ENCODE measurements around the gene NAA80.

NAA80 gene

DNA sequence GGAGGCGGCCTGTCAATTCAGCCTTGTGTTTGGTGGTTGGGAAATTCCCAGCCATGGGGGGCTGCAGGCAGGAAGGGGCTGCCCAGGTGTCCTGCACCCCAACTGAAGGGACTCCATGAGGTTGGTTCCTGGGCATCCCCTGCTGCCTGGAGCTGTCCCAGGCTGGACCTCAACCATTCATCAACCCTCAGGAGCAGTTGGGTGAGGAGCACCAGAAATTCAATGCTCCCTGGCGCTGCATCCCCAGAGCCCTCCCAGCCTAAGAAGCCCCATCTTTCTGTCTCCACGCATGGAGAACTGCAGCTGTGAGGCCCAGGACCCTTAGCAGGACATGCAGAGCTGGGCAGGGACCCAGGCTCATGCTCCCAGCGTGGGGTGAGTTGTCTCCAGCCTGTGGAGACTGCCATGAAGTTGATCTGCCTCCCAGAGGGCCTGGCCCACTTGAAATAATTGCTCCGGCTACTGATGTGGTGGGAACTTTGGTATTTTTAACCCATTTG, 38.2 kb downstream of the NAA80 start:
- peak overlapping the region; percentile 93 for H3K27ac ChIP-seq
- TF ChIP-seq, protein P1, sequence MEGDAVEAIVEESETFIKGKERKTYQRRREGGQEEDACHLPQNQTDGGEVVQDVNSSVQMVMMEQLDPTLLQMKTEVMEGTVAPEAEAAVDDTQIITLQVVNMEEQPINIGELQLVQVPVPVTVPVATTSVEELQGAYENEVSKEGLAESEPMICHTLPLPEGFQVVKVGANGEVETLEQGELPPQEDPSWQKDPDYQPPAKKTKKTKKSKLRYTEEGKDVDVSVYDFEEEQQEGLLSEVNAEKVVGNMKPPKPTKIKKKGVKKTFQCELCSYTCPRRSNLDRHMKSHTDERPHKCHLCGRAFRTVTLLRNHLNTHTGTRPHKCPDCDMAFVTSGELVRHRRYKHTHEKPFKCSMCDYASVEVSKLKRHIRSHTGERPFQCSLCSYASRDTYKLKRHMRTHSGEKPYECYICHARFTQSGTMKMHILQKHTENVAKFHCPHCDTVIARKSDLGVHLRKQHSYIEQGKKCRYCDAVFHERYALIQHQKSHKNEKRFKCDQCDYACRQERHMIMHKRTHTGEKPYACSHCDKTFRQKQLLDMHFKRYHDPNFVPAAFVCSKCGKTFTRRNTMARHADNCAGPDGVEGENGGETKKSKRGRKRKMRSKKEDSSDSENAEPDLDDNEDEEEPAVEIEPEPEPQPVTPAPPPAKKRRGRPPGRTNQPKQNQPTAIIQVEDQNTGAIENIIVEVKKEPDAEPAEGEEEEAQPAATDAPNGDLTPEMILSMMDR (conservative IDR thresholded peaks at IDR 0.05), result no peak

DNA sequence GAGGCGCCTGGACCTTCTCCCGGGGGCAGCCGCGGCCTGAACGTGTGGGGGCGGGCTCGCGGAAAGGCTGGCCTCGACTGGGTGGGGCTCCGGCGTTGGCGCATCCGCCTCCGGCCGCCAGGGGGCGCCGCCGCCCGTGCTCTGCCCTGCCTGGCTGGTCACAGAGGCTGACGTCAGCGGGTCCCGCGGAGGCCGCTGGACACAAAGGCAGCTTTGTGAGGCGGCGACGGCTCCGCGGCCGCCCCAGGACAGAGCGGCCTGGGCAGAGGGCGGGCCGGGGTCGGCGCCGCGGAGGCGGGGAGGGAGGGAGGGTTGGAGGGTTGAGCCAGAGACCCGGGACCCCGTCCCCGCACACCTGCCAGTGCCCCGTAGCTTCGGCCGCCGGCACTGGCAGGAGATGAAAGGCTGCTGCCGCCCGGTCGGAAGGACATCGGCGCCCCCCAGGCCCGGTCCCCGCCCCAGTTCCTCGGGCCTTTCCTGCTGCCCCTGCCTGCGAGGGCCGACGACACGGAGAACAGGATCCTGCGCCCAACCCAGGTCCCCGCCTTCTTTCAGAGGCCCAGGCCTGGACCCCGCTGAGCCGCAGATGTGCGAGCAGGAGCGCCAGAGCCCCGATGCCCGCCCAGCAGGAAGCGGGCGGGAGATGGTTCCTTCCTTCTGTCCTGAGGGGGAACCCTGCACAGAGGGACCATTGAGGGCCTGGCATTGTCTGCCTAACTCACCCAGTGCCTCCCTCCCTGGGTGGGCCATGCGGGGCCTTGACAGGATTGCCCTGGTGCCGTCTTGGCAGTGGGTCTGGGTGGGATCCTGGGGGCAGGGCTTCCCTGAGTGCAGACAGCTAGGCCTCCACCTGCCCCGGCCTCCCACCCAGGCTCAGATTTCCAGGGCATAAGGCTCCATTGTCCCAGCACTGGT, 38.9 kb downstream of the NAA80 start:
- TF ChIP-seq, protein P1 (conservative IDR thresholded peaks at IDR 0.05), result peak; percentile 99
- H3K27ac ChIP-seq, result peak overlapping the region; percentile 93

DNA sequence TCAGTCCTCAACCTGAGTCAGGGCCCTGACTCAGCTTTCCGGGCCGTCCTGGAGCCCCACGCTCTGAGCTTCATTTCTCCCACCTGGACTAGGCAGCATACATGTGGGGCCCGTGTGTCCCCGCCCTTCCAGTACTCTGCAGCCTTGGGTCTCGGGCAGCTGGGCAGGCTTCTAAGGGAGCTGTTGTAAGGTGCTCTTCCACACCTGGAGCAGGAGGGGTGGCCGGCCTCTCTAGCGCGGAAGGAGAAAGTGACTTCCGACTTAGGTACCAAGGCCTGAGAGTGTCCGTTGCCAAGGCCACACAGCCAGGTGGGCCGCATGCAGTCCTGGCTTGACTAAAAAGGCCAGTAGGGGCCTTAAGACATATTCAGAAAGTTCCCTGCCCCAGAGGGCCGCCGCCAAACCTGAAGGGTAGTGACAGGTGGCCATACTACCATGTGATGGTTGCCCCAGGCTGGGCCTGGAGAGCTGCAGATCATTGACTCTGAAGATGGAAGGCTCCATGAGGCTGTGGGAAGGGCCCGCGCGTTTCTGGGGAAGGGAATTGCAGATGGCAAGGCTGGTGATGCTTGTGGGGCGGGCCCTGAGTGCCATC, 39.7 kb downstream of the NAA80 start:
- TF ChIP-seq, protein P1 (conservative IDR thresholded peaks at IDR 0.05), result no peak
- peak overlapping the region; percentile 93 for H3K27ac ChIP-seq

DNA sequence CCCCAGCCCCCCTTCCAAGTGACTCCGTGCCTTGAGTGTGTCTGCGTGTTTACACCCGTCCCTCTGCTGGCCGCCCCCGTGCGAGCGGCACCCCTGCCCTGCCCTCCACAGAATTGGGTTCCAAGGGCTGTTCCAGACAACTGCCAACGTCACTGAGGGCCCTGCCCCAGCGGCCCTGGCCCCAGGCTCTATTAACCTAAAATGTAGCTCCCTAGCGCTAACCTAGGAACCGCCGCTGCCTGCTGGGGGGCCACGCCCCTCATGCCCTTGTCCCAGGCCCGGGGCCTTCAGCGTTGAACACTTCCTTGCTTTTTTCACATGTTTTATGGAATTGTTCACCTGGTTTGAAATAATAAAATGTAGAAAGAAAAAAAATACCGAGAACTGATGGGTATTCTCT, 40.2 kb downstream of the NAA80 start:
- peak overlapping the region; percentile 93 for H3K27ac ChIP-seq

GRCh38 chr3:50258029-50258680, 41.0 kb downstream of the NAA80 start:
- TF ChIP-seq, protein P1 (conservative IDR thresholded peaks at IDR 0.05), result no peak
- no peak overlapping the region; the same call in 1 of the 2 replicates for H3K27ac ChIP-seq

More for the DNA sequence above, 40.2 kb downstream of the NAA80 start:
- TF ChIP-seq, protein P1 (conservative IDR thresholded peaks at IDR 0.05), result no peak

DNA sequence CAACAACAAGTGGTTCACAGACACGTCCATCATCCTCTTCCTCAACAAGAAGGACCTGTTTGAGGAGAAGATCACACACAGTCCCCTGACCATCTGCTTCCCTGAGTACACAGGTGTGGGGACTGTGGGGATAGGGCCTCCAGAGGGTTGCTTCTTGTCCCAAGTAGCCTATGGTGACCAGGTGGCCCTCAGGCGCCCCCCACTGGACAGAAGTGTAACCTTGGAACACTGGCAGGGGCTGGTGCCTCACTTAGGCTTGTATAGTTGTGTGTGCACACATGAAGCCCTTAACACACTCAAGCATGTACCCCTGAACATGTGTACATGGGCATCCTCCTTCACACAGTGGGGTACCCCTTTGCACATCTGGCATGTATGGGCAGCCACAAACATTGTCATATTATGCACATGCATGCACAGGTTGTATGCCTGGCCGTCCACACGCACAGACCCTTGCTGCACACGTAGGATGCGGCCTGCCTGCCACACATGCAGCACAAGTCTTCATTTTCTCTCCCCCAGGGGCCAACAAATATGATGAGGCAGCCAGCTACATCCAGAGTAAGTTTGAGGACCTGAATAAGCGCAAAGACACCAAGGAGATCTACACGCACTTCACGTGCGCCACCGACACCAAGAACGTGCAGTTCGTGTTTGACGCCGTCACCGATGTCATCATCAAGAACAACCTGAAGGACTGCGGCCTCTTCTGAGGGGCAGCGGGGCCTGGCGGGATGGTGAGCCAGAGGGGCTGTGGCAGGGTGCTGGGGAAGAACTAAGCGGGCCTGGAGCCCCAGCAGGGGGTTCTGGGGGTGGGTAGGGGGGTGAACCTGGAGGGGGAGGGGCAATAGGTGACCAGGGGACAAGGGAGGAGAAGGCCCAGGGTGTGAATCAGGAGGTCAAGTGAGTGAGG, 42.0 kb downstream of the NAA80 start:
- no peak overlapping the region for H3K27ac ChIP-seq
- TF ChIP-seq, protein P1 (conservative IDR thresholded peaks at IDR 0.05), result peak; percentile 75

All from VCaP (cell line).